Lung microvascular endothelial cell (primary cell): ENCODE measurements around the gene KIF1A. TPM values are rescaled to one million over a fixed set of nuclear protein-coding genes. Genes with fewer than 3 reads are reported as not detected.
"Not testable (repeated sequence)": the region's sequence is repeated elsewhere in the genome, so short reads cannot be mapped to it uniquely, and the experiment has no call there.

Experiments used
- DNase-seq, 2 donors: peaks; one replicate each; pipeline versions ENCODE4 v3.0.0 to v3.0.0-alpha.2; 2010; ENCODE audit warnings: low read depth in 2 of 2
- total RNA-seq: library from RNA; depleted of rRNA; stranded (reverse); fragments of >200 nt; gene quantifications from 2 replicates; pipeline ENCODE4 v1.2.1, GENCODE V29; 2014

Gene KIF1A
- total RNA-seq, 1 donor from 2014 or later: 0.20 TPM

GRCh38 chr2:240687741-240688552 is 132.1 kb downstream of the KIF1A start:
- no peak for DNase-seq

GRCh38 chr2:240687045-240687740 is 132.8 kb downstream of the KIF1A start:
- DNase-seq: no peak

DNA sequence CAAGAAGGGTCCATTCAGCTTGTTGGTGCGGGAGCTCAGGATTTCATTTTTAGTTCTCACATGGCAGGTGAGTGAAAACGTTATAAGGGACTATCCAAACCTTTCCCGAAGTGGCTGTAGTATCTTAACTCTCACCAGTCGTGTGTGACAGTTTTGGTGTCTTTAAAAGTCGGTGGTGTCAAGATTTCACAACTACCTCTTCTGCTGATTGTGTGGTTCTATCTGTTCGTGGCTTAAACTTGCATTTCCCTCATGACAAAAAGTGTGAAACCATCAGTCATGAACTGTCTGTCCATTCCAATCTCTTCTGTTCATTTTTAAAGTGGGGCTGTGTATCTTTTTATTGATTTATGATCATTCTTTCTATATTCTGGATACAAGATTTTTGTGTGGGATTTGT is 133.6 kb downstream of the KIF1A start:
- no peak for DNase-seq

DNA sequence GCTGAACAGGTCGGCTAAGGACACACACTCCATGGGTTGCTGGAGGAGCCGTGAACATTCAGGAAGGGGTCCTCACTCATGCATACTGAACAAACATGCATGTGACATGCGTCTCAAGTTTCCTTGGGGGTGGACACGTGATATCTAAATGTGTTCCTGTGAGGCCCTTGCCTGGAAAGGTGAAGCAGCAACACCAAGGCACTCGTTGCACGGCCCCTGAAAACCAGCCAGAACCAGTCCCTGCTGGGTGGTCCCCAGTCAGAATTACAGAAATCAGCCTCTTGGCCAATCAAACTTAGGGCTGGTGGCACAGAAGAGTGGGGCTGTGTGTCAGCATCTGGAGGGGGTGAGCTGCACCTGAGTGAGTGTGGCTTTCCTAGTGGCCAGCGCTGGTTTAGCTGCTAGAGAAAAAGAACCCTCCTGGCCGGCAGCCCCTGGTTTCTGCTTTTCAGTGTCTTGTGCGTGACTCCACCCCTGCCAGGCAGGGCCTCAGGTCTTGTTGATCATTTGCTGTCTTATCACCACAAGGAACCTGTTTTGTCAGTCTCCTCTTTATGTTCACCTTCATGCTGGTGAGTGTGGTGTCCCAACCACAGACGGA is 134.1 kb downstream of the KIF1A start:
- no peak for DNase-seq

DNA sequence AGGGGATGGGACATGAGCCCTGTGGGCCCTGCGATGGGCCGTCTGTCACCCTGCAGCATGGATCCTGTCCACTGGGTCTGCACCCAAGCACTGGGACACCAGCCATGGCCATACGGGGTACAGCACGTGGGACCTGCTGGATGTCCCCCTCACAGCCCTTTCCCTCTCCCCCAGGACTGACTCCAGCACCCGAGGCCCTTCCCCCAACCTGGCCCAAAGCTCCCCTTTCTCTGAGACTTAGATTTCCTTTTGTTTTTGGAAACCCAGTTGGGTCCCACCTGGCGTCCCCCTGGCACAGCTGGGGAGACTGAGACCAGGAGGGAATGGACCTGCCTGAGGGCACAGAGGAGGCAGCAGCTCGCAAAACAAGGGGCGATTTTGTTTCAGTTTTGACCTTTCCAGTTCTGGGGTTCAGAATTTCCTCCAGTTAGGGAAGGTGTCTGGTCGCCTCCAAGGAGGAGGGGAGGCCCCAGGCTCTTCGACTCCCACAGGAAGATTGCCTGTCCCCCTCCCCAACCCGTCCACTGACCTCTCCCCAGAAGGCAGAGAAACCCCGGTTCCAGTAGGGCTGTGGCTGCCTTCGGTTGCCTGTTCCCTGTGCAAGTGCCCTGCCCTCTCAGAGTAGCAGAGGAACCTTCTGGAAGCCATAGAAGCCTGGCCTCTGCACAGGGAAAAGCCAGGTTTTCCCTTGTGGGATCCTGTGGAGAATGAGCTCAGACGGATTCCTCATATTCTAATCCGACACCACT is 135.9 kb downstream of the KIF1A start:
- DNase-seq: not testable (repeated sequence)

DNA sequence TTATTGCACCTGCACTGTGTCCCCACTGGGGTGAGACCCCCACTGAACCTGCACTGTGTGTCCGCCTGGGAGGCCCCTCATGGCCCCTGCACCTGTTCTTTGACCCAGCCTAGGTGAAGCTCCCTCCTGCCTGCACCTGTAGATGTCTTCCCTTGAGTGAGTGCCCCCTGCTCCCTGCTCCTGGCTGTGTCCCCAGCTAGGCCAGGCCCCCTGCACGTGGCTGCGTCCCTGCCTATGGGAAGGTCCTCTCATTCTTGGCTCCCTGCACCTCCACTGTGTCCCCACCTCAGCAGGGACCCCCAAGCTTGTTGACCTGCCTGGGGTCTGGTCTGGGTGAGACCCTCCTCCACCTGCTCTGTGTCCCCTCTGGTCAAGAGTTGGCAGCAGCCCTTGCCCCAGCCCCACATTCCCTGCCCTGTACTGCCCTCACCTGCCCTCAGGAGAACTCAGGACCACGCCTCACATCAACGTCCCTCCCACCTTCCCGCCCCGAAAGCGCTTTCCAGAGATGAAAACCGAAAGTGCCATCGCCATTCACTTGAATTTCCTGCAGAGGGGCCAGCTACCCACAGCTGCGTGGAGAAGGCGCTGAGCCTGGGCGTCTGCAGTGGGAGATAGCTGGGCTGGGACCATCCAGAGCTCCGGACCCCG is 136.6 kb downstream of the KIF1A start:
- DNase-seq: not testable (repeated sequence)

GRCh38 chr2:240682431-240683224 is 137.4 kb downstream of the KIF1A start, which contains the start of gene AQP12B:
TSS of gene AQP12B (minus strand) at chr2:240682885. CDS start at chr2:240682837, 48 bp downstream.
- DNase-seq: not testable (repeated sequence)

GRCh38 chr2:240680185-240680584 is 139.8 kb downstream of the KIF1A start:
- DNase-seq: not testable (repeated sequence)

DNA sequence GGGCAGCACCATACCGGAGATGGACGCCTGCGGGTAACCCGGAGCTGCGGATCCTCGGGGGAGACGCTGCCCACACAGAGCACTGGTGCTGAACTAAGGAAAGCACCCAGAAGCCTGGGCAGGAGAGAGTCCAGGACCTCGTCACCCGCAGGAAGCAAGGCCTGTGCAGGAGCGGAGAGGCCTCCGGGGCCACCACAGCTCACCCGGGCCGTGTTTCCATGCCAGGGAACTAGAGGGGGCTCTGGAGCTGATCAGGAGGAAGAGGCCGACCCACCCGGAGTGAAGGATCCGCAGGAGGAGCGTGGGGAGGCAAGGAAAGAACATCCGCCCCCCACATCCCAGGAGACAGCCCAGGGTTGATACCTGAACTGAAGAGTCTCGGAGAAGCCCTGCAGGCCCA is 141.1 kb downstream of the KIF1A start:
- not testable (repeated sequence) for DNase-seq

GRCh38 chr2:240678043-240678442 is 142.0 kb downstream of the KIF1A start:
- not testable (repeated sequence) for DNase-seq

- not testable (repeated sequence) for DNase-seq
These were observed 144.7 kb downstream of the KIF1A start for GRCh38 chr2:240675345-240675744.

DNA sequence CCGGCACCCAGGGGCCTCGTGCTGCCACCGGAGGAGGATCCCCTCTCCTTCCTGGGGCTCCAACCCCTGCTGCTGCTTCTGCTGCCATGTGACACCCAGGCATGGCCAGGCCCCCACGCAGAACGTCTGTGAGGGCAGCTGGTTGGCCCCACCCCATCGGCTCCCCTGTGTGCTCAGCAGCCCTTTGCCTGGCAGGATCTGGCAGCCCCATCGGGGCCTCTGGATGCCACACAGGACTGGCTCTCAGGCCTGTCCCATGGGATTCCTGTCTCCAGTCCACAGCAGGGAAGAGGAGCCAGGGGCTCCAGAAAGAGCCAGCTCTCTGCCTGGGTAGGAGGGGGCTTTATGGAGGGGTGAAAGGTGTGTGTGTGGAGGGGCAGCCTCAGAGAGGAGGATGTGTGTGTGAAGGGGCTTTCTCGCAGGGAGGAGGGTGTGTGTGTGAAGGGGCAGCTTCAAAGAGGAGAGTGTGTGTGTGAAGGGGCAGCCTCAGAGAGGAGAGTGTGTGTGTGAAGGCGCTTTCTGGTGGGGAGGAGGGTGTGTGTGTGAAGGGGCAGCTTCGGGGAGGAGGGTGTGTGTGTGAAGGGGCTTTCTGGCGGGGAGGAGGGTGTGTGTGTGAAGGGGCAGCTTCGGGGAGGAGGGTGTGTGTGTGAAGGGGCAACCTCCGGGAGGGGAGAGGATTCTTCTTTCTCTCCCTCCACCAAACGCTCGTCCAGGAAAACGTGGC is 145.4 kb downstream of the KIF1A start:
- not testable (repeated sequence) for DNase-seq

DNA sequence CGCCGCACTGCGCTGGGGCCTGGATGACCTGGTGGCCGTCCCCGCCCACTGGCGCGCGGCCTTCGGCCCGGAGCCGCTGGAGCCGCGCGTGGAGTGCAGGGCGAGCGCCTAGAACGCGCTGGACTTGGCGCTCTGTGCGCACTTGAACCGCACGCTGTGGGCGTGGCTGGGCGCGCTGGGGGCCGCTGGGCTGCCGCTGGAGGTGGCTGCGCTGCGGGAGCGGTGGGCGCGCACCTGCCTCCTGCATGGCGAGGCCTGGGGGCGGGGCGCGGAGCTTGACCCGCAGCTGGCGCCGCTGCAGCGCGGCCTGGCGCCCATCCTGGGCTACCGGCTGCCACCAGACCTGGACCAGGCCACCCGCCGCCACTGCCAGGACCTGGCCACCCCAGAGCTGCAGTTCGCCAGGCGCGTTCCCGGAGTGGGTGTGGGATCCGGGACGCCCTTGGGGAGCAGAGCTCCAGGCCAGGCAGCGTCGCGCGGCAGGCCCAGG is 147.3 kb downstream of the KIF1A start:
- no peak for DNase-seq

DNA sequence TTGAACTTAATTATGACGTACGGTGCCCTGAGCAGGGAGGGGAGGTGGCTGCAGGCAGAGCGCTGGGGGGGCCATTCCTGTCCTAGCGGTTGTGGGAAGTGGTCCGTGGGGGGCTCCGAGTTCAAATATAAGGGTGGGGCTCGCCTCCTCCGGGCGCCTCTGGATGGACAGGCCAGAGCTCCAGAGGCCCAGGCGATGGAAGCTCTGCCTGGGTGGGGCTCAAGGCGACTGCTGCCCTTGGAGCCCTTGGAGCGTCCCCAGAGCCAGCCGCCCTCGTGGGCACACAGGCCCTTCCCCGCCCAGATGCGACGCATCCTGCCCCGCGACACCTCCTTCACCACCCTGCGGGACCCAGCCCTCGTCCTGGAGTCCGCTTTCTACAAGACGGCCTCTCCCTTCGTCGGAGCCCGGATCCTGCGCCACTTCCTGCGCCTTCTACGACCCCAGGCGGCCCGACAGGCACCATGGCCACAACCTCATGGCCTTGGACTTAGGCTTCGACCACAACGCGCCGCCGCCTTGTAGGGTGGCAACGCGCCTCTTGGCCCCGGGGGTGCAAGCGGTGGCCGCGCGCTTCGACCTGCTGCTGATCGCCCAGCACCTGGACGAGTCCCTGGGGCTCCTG is 147.8 kb downstream of the KIF1A start:
- no peak for DNase-seq

DNA sequence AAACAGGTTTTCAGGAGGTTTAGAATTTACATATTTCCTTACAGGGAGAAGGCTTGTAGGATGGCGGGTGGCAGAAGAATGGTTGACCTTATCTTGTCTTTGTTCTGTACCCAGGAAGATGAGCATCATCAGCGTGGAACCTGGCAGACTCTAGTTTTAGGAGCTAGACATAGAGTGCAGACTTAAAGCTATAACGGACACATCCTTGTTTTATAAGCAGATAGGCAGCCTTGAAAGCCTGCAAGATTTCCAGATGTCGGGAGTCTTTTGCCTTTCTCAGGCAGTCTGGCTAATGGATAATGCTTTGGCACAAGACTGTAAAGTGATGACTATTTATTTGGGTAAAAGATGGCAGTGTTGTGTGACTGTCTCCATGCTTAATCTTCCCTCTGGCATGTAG is 149.1 kb downstream of the KIF1A start:
- DNase-seq: no peak

- DNase-seq: no peak
These were observed 149.6 kb downstream of the KIF1A start for GRCh38 chr2:240670402-240670801.

DNA sequence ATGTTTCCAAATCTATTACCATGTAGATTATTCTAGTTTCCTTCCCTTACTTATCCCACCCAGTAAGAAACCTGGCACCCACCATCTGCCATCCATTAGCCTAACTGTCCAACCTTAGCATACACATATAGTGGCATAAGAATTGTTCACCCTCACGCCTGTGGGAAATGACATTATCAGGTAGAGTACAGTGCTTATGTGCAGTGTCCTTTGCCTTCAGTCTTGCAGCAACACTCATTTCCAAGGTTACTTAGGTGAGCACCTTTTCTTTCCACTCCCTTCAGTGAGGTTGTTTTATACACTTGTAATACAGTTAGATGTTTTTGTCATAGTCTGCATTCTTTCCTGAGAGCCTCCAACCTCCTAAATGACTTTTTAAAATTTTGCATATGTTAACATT is 155.4 kb downstream of the KIF1A start:
- DNase-seq: no peak
